MM.1S (cell line): ENCODE measurements around the gene ITPR3.

ENCODE experiments used
- CTCF ChIP-seq: fragments of 300-600 bp; sonication (generic); IDR thresholded peaks from 2 replicates; pipeline ENCODE4 v1.5.1; 2016; ENCODE audit warnings: antibody characterized with exemption, low read length, mixed read lengths
- EZH2 ChIP-seq: fragments of 300-600 bp; sonication (generic); optimal IDR thresholded peaks from 2 replicates; pipeline ENCODE3; 2017; ENCODE audit warnings: low read depth, mild to moderate bottlenecking, antibody characterized with exemption, low read length, mixed read lengths
- EZH2phosphoT487 ChIP-seq: fragments of 300-600 bp; sonication (generic); IDR thresholded peaks from 2 replicates; pipeline ENCODE4 v1.6.1; 2018; ENCODE audit warnings: antibody characterized with exemption, low read length

GRCh38 chr6:33716379-33716778, 95.3 kb downstream of the ITPR3 start:
- no peak for TF ChIP-seq CTCF
- no peak for TF ChIP-seq EZH2
- no peak for TF ChIP-seq EZH2phosphoT487
